ENCODE measurements around the gene SIDT1. TPM values are rescaled to one million over a fixed set of nuclear protein-coding genes. Genes with fewer than 3 reads are reported as not detected.

The SIDT1 gene
- total RNA-seq, 1 experiment from 2014 or later: not detected

- in situ Hi-C loops (cut with HindIII; ENCODE audit: low pct_unique_long_range_greater_than_20kb, low sequenced_read_pairs): no loop called here
- no peak for ATAC-seq
- POLR2A ChIA-PET: no interaction called here
- H3K27me3 ChIP-seq (ENCODE audit: control insufficient read depth, insufficient read depth, low read length): peaks cover 2% of the 10 kb centered on the region; the same call in 1 of the 2 replicates
- H3K27ac ChIP-seq (ENCODE audit: low read length): no peak overlapping the region
- TF ChIP-seq REST (IDR thresholded peaks at IDR 0.05; ENCODE audit: insufficient read depth in 1 of 2, low read depth in 2 of 2, low read length in 1 of 2): no peak
- no peak for TF ChIP-seq TCF7L2 (IDR thresholded peaks at IDR 0.05; ENCODE audit: low read depth, low read length)
- peak; percentile 18; the same call in 1 of the 2 replicates for TF ChIP-seq CTCF (IDR thresholded peaks at IDR 0.05)
- no peak for TF ChIP-seq SIN3A (IDR thresholded peaks at IDR 0.05; ENCODE audit: borderline replicate concordance, insufficient read depth, low read depth, low read length)
- no peak for TF ChIP-seq POLR2AphosphoS5 (IDR thresholded peaks at IDR 0.05; ENCODE audit: low read depth, low read length)
- no peaks in the 10 kb centered on the region for H3K36me3 ChIP-seq (ENCODE audit: control insufficient read depth, insufficient read depth, low read length)
- BruUV-seq (replicated peaks): no TSS peak
- no peak for DNase-seq (ENCODE audit: low read depth, low spot score)
- CTCF ChIA-PET: no interaction called here
- H3K4me3 ChIP-seq (ENCODE audit: low read depth in 2 of 2, low read length in 2 of 2): no peak overlapping the region
- no peaks in the 10 kb centered on the region for H3K9me3 ChIP-seq (ENCODE audit: control insufficient read depth, insufficient read depth, low read depth, low read length)
- intact Hi-C loops (cut with micrococcal nuclease; ENCODE audit: unreplicated experiment): loop anchor here (10.0 kb wide), 1 partner anchor 489 kb away; no protein-coding TSS in a partner anchor
- H3K4me1 ChIP-seq (ENCODE audit: control insufficient read depth, insufficient read depth, low read length): no peaks in the 10 kb centered on the region
Measured at GRCh38 chr3:113623324-113623723, 91.0 kb downstream of the SIDT1 start.

- Histone ChIP-seq H3K9me3 (ENCODE audit: control insufficient read depth, insufficient read depth, low read depth, low read length) (no peaks in the 10 kb centered on the region), H3K4me1 (ENCODE audit: control insufficient read depth, insufficient read depth, low read length) (no peaks in the 10 kb centered on the region), H3K36me3 (ENCODE audit: control insufficient read depth, insufficient read depth, low read length) (no peaks in the 10 kb centered on the region), H3K27ac (ENCODE audit: low read length) (no peak overlapping the region), H3K27me3 (ENCODE audit: control insufficient read depth, insufficient read depth, low read length) (peaks cover 2% of the 10 kb centered on the region; the same call in 1 of the 2 replicates), H3K4me3 (ENCODE audit: low read depth in 2 of 2, low read length in 2 of 2) (no peak overlapping the region)
- CTCF ChIA-PET: no interaction called here
- no peak for TF ChIP-seq CTCF (IDR thresholded peaks at IDR 0.05)
- TF ChIP-seq SIN3A (IDR thresholded peaks at IDR 0.05; ENCODE audit: borderline replicate concordance, insufficient read depth, low read depth, low read length): no peak
- TF ChIP-seq REST (IDR thresholded peaks at IDR 0.05; ENCODE audit: insufficient read depth in 1 of 2, low read depth in 2 of 2, low read length in 1 of 2): no peak
- TF ChIP-seq TCF7L2 (IDR thresholded peaks at IDR 0.05; ENCODE audit: low read depth, low read length): no peak
- TF ChIP-seq POLR2AphosphoS5 (IDR thresholded peaks at IDR 0.05; ENCODE audit: low read depth, low read length): no peak
- in situ Hi-C loops (cut with HindIII; ENCODE audit: low pct_unique_long_range_greater_than_20kb, low sequenced_read_pairs): no loop called here
- intact Hi-C loops (cut with micrococcal nuclease; ENCODE audit: unreplicated experiment): loop anchor here (10.0 kb wide), 1 partner anchor 489 kb away; no protein-coding TSS in a partner anchor
- BruUV-seq (replicated peaks): no TSS peak
- POLR2A ChIA-PET: no interaction called here
- ATAC-seq (no peak), DNase-seq (ENCODE audit: low read depth, low spot score) (no peak)
Measured at GRCh38 chr3:113623811-113624210, 91.5 kb downstream of the SIDT1 start.
